Adrenal gland (tissue), 12 donors: ENCODE results near the gene ARL8A. TPM values are rescaled to one million over a fixed set of nuclear protein-coding genes. Genes with fewer than 3 reads are reported as not detected.

Experiments used
- DNase-seq, 7 donors: peaks; one replicate each; pipeline ENCODE4 v3.0.0-alpha.2; 2019 to 2020
- H3K27ac ChIP-seq, 5 donors: fragments of 200-600 bp; sonication (generic) in 4 of 5; 1 replicate in 3 of 5; 2 replicates in 2 of 5; pipeline versions ENCODE4 v1.5.1 to v1.8.0; 2016 to 2020; ENCODE audit warnings: mild to moderate bottlenecking in 1 of 5
- H3K27me3 ChIP-seq: fragments of 200-600 bp; 2 replicates; pipeline ENCODE4 v1.8.0; 2021
- H3K36me3 ChIP-seq, 2 donors: fragments of 200-600 bp; replicated peaks in 1 of 2; 1 replicate in 1 of 2; 2 replicates in 1 of 2; pipeline versions ENCODE4 v1.5.1 to v1.8.0; 2018 to 2022
- H3K4me1 ChIP-seq, 2 donors: fragments of 200-600 bp; replicated peaks in 1 of 2; 1 replicate in 1 of 2; 2 replicates in 1 of 2; pipeline versions ENCODE4 v1.5.1 to v1.8.0; 2018 to 2021
- H3K4me3 ChIP-seq, 4 donors: fragments of 200-600 bp; sonication (generic) in 3 of 4; one replicate each; pipeline ENCODE4 v1.5.1; 2016 to 2018
- H3K9me3 ChIP-seq, 3 donors: fragments of 200-600 bp; sonication (generic) in 1 of 3; replicated peaks in 1 of 3; 1 replicate in 2 of 3; 2 replicates in 1 of 3; pipeline versions ENCODE4 v1.5.1 to v1.8.0; 2016 to 2021
- CTCF ChIP-seq, 6 experiments: fragments of 450-650 bp in 4 of 6; fragments of 200-600 bp in 2 of 6; sonication (generic) in 1 of 6; IDR thresholded peaks; 1 replicate in 5 of 6; 2 replicates in 1 of 6; pipeline versions ENCODE4 v1.5.1 to v1.8.0; 2016 to 2021; ENCODE audit warnings: antibody characterized with exemption in 6 of 6, mild to moderate bottlenecking in 2 of 6, moderate library complexity in 1 of 6
- POLR2A ChIP-seq, 2 donors: fragments of 450-650 bp; IDR thresholded peaks; one replicate each; pipeline ENCODE4 v1.6.1; 2017; ENCODE audit warnings: antibody characterized with exemption in 2 of 2, mild to moderate bottlenecking in 2 of 2, moderate library complexity in 1 of 2
- WGBS, 4 donors: extraction: QIAGEN DNeasy Blood & Tissue Kit in 2 of 4; methylation state at CpG; one replicate each; pipeline versions ENCODE4 v1.1.5 to v1.1.7; 2013 to 2017; 5-methylcytosine and 5-hydroxymethylcytosine counted together
- intact Hi-C, 2 donors: fragments of 100-400 bp; cut with DNase I; formaldehyde crosslinking; loops; one replicate each; pipeline versions ENCODE4 v1.14.1 to v1.15.0; 2022 to 2023
- polyA plus RNA-seq, 3 donors: library from polyadenylated mRNA; stranded (reverse); fragments of 200-250 nt in 2 of 3; fragments of 350-450 nt in 1 of 3; fragmentation: Illumina TruSeq in 1 of 3; extraction: RNeasy Lipid Tissue Mini Kit (QIAGEN cat#74804) in 1 of 3; gene quantifications; one replicate each; pipeline ENCODE4 v1.2.3, GENCODE V29; 2013 to 2014
- total RNA-seq, 9 donors: library from RNA; depleted of rRNA in 4 of 9; stranded (reverse); fragments of >200 nt in 4 of 9; fragments of 120-200 nt in 1 of 9; fragmentation: NEBNext Ultra II Directional in 1 of 9; extraction: Animal tissue kit (Norgen Biotek cat#: 25700) in 1 of 9; gene quantifications; one replicate each; pipeline versions ENCODE4 v1.1.0 to v1.2.4, GENCODE V29; 2013 to 2023
- donor health status: healthy with polysubstance abuse.
- donor health status: Bipolar disorder and iron deficiency.
- donor health status: DM: yes; HTN: yes; CAD: no.
- donor health status: DM: no; HTN: no; CAD: no.
- donor health status: DM: no; HTN: no; CAD: no.
- donor health status: DM: yes; HTN: yes; CAD: no.

ARL8A gene
- total and polyA plus RNA-seq, 12 donors, result 26.4 to 115 (median 53.7) TPM

- TF ChIP-seq CTCF (IDR thresholded peaks at IDR 0.05), result no peak
- no peak for TF ChIP-seq POLR2A (IDR thresholded peaks at IDR 0.05)
- Histone ChIP-seq H3K36me3 (no peaks in the 10 kb centered on the region), H3K27ac (no peak overlapping the region), H3K9me3 (no peaks in the 10 kb centered on the region), H3K4me1 (peaks cover 30 to 31% of the 10 kb centered on the region in 2 donors), H3K4me3 (no peak overlapping the region), H3K27me3 (no peaks in the 10 kb centered on the region)
- intact Hi-C loops, result no loop called here
- no peak for DNase-seq
- 86 to 93% (median 88%) methylated on average over 10 of the region's 10 CpGs for WGBS, 4 donors
Observed at GRCh38 chr1:202104073-202104472, 40.5 kb downstream of the ARL8A start.

GRCh38 chr1:202101184-202101583, 43.4 kb downstream of the ARL8A start:
- no peaks in the 10 kb centered on the region for H3K9me3 ChIP-seq
- H3K4me3 ChIP-seq, result no peak overlapping the region
- intact Hi-C loops, result no loop called here
- TF ChIP-seq CTCF (IDR thresholded peaks at IDR 0.05), result no peak
- no peak for TF ChIP-seq POLR2A (IDR thresholded peaks at IDR 0.05)
- no peak overlapping the region for H3K27ac ChIP-seq
- no peaks in the 10 kb centered on the region for H3K36me3 ChIP-seq
- peaks cover 5 to 9% of the 10 kb centered on the region in 2 donors for H3K4me1 ChIP-seq
- no peaks in the 10 kb centered on the region for H3K27me3 ChIP-seq
- no peak for DNase-seq
- WGBS, 4 donors, result 65 to 73% (median 69%) methylated on average over 4 of the region's 4 CpGs

- Histone ChIP-seq H3K27me3 (no peaks in the 10 kb centered on the region), H3K4me1 (no peaks in the 10 kb centered on the region), H3K4me3 (no peak overlapping the region), H3K36me3 (no peaks in the 10 kb centered on the region), H3K27ac (no peak overlapping the region), H3K9me3 (no peaks in the 10 kb centered on the region)
- intact Hi-C loops, result no loop called here
- DNase-seq, result no peak
- WGBS, 4 donors, result 94 to 99% (median 95%) methylated on average over 6 of the region's 6 CpGs
- no peak for TF ChIP-seq CTCF (IDR thresholded peaks at IDR 0.05)
- no peak for TF ChIP-seq POLR2A (IDR thresholded peaks at IDR 0.05)
Observed at GRCh38 chr1:202093858-202094257, 50.7 kb downstream of the ARL8A start.

GRCh38 chr1:202090994-202091393, 53.5 kb downstream of the ARL8A start:
- WGBS, 4 donors, result 96 to 97% (median 97%) methylated on average over 3 of the region's 3 CpGs
- no peaks in the 10 kb centered on the region for H3K27me3 ChIP-seq
- H3K36me3 ChIP-seq, result no peaks in the 10 kb centered on the region
- no peak overlapping the region for H3K27ac ChIP-seq
- intact Hi-C loops, result no loop called here
- DNase-seq, result no peak
- H3K4me3 ChIP-seq, result no peak overlapping the region
- no peaks in the 10 kb centered on the region for H3K9me3 ChIP-seq
- no peak for TF ChIP-seq POLR2A (IDR thresholded peaks at IDR 0.05)
- TF ChIP-seq CTCF (IDR thresholded peaks at IDR 0.05), result no peak
- H3K4me1 ChIP-seq, result no peaks in the 10 kb centered on the region
